HFFc6 (cell line): ENCODE data around the gene DGCR2. TPM values are rescaled to one million over a fixed set of nuclear protein-coding genes. Genes with fewer than 3 reads are reported as not detected.

Source experiments
- DNase-seq: peaks from one replicate; pipeline ENCODE4 v3.0.0-alpha.2; 2018
- H3K27ac Mint-ChIP-seq: 2 replicates; pipeline ENCODE4 v1.8.0; 2020; ENCODE audit warnings: mild to moderate bottlenecking, mixed read lengths
- H3K27me3 Mint-ChIP-seq: 2 replicates; pipeline ENCODE4 v1.8.0; 2021; ENCODE audit warnings: mild to moderate bottlenecking, moderate library complexity, mixed read lengths; ENCODE audit not compliant: insufficient read depth
- H3K36me3 Mint-ChIP-seq: 2 replicates; pipeline ENCODE4 v1.8.0; 2021; ENCODE audit warnings: low read depth, mixed read lengths
- H3K4me1 Mint-ChIP-seq: 2 replicates; pipeline ENCODE4 v1.8.0; 2020; ENCODE audit warnings: low read depth, mixed read lengths
- H3K4me3 Mint-ChIP-seq: 2 replicates; pipeline ENCODE4 v1.8.0; 2020; ENCODE audit warnings: mild to moderate bottlenecking, moderate library complexity, mixed read lengths
- H3K9me3 Mint-ChIP-seq: 2 replicates; pipeline ENCODE4 v1.8.0; 2020; ENCODE audit warnings: mild to moderate bottlenecking, mixed read lengths
- total RNA-seq, 6 experiments: library from RNA; stranded (reverse); fragmentation: NEBNext Ultra II Directional; extraction: Animal tissue kit (Norgen Biotek cat#: 25700); gene quantifications; 2 replicates in 1 of 6; 3 replicates in 5 of 6; pipeline ENCODE4 v1.2.3, GENCODE V29; 2021
- TF ChIP-seq, protein P1 (sequence below): fragments of 200-600 bp; sonication (generic); IDR thresholded peaks from 2 replicates; pipeline ENCODE4 v1.5.0; 2021; ENCODE audit warnings: antibody characterized with exemption, mild to moderate bottlenecking

The DGCR2 gene
- total RNA-seq, 6 experiments from 2014 or later: 46.1 to 57.9 (median 53.7) TPM

DNA sequence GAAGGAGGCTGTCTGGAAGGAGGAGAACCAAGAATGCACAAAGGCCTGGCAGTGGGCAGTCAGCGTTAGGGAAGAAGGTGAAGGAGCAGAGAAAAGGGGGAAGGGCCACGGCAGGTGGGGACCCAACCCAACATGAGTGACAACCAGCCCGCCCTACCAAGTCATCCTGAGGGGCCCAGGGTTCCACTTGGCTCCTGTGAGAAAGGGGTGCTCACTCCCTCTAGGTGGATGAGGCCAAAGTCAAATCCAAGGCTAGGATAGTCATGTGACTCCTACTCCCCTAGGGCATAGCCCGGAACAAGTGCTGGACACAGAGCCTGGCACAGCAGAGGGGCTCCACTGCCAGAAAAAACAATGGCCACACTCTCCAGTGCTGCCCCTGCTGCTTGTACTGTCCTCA, 2.2 kb upstream of the DGCR2 start:
- TF ChIP-seq, protein P1, sequence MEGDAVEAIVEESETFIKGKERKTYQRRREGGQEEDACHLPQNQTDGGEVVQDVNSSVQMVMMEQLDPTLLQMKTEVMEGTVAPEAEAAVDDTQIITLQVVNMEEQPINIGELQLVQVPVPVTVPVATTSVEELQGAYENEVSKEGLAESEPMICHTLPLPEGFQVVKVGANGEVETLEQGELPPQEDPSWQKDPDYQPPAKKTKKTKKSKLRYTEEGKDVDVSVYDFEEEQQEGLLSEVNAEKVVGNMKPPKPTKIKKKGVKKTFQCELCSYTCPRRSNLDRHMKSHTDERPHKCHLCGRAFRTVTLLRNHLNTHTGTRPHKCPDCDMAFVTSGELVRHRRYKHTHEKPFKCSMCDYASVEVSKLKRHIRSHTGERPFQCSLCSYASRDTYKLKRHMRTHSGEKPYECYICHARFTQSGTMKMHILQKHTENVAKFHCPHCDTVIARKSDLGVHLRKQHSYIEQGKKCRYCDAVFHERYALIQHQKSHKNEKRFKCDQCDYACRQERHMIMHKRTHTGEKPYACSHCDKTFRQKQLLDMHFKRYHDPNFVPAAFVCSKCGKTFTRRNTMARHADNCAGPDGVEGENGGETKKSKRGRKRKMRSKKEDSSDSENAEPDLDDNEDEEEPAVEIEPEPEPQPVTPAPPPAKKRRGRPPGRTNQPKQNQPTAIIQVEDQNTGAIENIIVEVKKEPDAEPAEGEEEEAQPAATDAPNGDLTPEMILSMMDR: no peak
- H3K36me3 Mint-ChIP-seq: no peaks in the 10 kb centered on the region

DNA sequence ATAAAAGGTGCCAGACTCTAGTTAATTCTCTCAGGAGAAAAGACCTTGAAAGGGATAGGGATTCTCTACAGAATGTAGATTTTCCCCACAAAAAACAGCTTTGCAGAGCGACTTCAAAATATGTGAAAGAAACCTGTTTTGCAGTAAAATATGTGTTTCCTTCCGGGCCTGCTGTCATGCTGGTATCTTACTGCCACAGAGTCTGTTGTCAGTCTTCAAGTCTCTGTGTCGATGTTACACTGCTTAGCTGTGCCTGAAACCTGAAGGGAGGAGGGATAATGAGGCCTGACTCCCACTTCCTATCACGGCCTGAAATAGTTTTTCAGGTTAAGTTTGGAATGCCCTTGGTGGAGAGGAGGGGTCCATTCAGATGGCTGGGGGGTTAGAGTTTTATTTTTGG, 1.7 kb upstream of the DGCR2 start:
- Mint-ChIP-seq H3K4me3 (no peak overlapping the region), H3K27ac (no peak overlapping the region), H3K36me3 (no peaks in the 10 kb centered on the region), H3K4me1 (peaks cover 28% of the 10 kb centered on the region), H3K9me3 (no peaks in the 10 kb centered on the region), H3K27me3 (peaks cover 5% of the 10 kb centered on the region)
- TF ChIP-seq, protein P1: no peak
- DNase-seq: no peak

More for the DNA sequence above, 2.2 kb upstream of the DGCR2 start:
- no peak overlapping the region for H3K4me3 Mint-ChIP-seq
- peaks cover 28% of the 10 kb centered on the region for H3K4me1 Mint-ChIP-seq
- DNase-seq: no peak
- no peaks in the 10 kb centered on the region for H3K9me3 Mint-ChIP-seq
- no peak overlapping the region for H3K27ac Mint-ChIP-seq
- peaks cover 5% of the 10 kb centered on the region for H3K27me3 Mint-ChIP-seq

DNA sequence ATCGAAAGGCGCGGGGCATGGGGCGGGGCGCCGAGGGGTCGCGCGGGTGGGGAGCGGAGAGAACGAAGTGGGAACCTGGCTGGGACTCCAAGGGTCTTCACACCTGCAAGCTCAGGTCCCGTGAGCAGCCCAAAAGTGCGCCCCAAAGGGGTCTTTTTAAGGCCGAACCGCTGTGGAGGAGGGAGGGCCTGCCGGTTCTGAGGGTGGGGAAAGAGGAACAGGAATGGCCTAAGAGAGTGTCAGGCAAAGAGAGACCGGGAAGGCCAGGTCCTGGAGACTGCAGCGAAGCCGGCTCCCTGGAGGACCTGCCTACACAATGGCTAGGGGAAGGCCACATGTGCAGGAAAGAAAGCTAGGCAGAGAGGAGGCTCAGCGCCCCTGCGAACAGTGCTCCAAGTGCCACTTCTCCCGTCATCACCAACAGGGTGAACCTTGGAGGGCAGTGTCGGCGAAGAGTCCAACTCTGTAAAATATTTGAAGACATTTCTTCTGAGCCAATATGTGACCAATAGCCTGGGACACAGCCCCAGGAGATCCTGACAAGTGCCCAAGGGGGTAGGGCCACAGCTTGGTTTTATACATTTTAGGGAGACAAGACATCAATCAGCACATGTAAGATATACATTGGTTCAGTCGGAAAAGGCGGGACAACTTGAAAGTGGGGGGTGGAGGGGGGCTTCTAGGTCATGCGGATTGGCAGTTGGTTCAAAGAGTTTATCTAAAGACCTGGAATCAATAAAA, 710 bp upstream of the DGCR2 start:
- Mint-ChIP-seq H3K4me3 (peak overlapping the region; percentile 84), H3K27ac (peak overlapping the region; percentile 18; the same call in 1 of the 2 replicates), H3K9me3 (no peaks in the 10 kb centered on the region), H3K27me3 (peaks cover 5% of the 10 kb centered on the region; the same call in 1 of the 2 replicates), H3K36me3 (no peaks in the 10 kb centered on the region), H3K4me1 (peaks cover 28% of the 10 kb centered on the region)
- DNase-seq: no peak
- TF ChIP-seq, protein P1: no peak

DNA sequence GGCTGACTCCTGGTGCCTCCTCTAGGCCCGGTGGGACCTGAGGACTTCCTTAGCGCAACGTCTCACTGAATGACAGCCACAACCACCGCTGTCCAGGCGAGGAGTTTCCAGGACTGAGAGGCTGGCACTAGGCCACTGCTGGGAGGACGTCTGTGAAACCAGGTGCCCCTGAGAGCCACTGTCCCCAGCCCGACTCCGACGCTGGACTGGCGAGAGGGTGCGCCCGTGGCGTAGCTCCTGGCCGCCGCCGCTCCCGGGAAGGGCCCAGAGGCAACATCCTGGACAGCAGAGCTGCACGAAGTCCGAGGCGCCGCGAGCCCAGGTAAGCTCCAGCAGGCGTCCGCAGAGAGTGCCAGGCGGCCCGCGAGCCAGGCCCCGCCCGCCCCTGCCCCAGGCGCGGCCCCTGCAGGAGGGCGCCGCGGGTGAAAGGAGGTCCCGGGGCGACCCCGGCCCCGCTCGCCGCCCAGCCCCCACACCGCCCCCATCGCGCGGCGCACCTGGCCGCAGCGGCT, 525 bp downstream of the DGCR2 start:
- Mint-ChIP-seq H3K36me3 (no peaks in the 10 kb centered on the region), H3K4me1 (peaks cover 28% of the 10 kb centered on the region), H3K9me3 (no peaks in the 10 kb centered on the region), H3K4me3 (peak overlapping the region; percentile 93), H3K27me3 (peaks cover 5% of the 10 kb centered on the region; the same call in 1 of the 2 replicates), H3K27ac (peak overlapping the region; percentile 82)
- TF ChIP-seq, protein P1: no peak
- peak; percentile 18 for DNase-seq

DNA sequence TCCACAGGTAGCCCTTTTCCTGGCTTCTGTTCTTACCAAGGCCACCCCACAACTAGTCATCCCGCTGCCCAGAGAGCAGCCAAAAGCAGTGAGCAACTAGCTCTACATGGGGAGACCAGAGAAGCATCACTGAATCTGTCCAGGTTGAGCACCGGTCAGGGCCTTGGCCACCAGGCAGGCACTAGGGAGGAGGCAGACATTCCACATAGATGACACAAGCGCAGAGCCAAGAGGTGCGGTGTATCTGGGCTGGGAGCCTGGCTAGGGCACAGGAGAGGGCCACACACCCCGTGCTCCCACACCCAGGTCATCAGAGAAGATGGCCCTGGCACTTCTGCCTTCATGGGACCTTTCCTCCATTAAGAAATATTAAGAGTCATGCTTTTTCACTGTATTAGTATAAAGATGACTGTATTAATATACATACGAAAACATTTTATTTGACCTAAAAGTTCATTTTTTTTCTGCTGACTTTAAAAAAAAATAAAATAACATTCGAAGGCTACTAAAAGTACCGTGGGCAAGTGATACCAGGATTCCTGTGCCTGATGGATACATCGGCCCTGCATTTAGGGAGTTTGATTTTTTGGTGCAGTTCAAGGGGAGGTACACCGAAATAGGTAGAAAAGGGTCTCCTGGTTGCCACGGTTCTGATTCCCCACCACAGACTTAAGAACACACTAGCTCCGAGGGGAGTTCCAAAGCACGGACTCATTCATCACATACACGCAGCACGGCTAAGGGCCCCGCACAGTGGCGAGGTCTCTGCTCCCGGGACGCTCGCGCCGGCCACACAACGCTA, 1.2 kb downstream of the DGCR2 start:
- Mint-ChIP-seq H3K27me3 (peaks cover 5% of the 10 kb centered on the region; the same call in 1 of the 2 replicates), H3K36me3 (no peaks in the 10 kb centered on the region), H3K4me3 (peak overlapping the region; percentile 93), H3K4me1 (peaks cover 28% of the 10 kb centered on the region), H3K27ac (peak overlapping the region; percentile 82), H3K9me3 (no peaks in the 10 kb centered on the region)
- TF ChIP-seq, protein P1: no peak
- DNase-seq: peak; percentile 32
